Measurements from ENCODE around the gene AKAP8L.

DNA sequence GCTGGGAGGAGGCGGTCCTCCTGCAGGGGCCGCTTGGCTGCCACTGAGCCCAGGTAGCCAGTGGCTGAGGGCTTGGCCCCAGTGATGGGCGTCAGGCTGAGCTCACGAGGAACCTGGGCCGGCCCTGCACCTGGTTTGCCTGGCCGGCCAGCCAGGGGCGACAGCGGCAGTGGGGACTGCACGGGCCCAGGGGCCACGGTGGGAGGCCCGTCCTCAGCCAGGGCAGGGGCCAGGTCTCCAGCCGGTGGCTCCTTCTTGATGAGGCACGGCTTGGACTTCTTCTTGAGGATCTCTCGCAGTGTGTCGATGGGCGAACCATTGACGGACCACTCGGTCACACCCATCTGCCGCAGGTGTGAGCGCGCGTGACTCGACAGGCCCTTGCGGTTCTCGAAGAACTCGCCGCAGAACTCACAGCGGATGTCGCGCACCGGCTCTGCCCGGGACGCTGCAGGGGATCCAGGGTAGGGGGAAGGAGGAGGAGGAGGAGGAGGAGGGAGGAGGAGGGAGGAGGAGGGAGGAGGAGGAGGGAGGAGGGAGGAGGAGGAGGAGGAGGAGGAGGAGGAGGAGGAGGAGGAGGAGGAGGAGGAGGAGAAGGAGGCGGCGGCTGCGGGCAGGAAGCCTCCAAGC, 6.6 kb upstream of the AKAP8L start:
- TF ChIP-seq POLR2AphosphoS5 (IDR thresholded peaks at IDR 0.05; ENCODE audit: control insufficient read depth, insufficient read depth, low read depth, low read length) (no peak), EHMT2 (IDR thresholded peaks at IDR 0.05) (no peak), POLR2A (conservative IDR thresholded peaks at IDR 0.05) (no peak), TRIM24 (IDR thresholded peaks at IDR 0.05) (no peak), JUND (IDR thresholded peaks at IDR 0.05; ENCODE audit: borderline replicate concordance, low read depth, low read length) (no peak), JUND (tag; IDR thresholded peaks at IDR 0.05; ENCODE audit: borderline replicate concordance, low read depth, low read length) (no peak), PHB2 (IDR thresholded peaks at IDR 0.05; ENCODE audit: low read depth) (no peak), ZNF444 (CRISPR knock-in tag; IDR thresholded peaks at IDR 0.05) (no peak), NUFIP1 (IDR thresholded peaks at IDR 0.05; ENCODE audit: partially characterized antibody) (no peak)
- TF ChIP-seq, protein P1, sequence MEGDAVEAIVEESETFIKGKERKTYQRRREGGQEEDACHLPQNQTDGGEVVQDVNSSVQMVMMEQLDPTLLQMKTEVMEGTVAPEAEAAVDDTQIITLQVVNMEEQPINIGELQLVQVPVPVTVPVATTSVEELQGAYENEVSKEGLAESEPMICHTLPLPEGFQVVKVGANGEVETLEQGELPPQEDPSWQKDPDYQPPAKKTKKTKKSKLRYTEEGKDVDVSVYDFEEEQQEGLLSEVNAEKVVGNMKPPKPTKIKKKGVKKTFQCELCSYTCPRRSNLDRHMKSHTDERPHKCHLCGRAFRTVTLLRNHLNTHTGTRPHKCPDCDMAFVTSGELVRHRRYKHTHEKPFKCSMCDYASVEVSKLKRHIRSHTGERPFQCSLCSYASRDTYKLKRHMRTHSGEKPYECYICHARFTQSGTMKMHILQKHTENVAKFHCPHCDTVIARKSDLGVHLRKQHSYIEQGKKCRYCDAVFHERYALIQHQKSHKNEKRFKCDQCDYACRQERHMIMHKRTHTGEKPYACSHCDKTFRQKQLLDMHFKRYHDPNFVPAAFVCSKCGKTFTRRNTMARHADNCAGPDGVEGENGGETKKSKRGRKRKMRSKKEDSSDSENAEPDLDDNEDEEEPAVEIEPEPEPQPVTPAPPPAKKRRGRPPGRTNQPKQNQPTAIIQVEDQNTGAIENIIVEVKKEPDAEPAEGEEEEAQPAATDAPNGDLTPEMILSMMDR (IDR thresholded peaks at IDR 0.05 in 2 of 3, conservative IDR thresholded peaks at IDR 0.05 in 1 of 3; ENCODE audit: insufficient read depth in 2 of 3, low read depth in 1 of 3, low read length in 3 of 3) = no peak
- TF ChIP-seq, protein P2, sequence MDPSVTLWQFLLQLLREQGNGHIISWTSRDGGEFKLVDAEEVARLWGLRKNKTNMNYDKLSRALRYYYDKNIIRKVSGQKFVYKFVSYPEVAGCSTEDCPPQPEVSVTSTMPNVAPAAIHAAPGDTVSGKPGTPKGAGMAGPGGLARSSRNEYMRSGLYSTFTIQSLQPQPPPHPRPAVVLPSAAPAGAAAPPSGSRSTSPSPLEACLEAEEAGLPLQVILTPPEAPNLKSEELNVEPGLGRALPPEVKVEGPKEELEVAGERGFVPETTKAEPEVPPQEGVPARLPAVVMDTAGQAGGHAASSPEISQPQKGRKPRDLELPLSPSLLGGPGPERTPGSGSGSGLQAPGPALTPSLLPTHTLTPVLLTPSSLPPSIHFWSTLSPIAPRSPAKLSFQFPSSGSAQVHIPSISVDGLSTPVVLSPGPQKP (CRISPR knock-in tag; IDR thresholded peaks at IDR 0.05) = no peak
- TF ChIP-seq, protein P3, sequence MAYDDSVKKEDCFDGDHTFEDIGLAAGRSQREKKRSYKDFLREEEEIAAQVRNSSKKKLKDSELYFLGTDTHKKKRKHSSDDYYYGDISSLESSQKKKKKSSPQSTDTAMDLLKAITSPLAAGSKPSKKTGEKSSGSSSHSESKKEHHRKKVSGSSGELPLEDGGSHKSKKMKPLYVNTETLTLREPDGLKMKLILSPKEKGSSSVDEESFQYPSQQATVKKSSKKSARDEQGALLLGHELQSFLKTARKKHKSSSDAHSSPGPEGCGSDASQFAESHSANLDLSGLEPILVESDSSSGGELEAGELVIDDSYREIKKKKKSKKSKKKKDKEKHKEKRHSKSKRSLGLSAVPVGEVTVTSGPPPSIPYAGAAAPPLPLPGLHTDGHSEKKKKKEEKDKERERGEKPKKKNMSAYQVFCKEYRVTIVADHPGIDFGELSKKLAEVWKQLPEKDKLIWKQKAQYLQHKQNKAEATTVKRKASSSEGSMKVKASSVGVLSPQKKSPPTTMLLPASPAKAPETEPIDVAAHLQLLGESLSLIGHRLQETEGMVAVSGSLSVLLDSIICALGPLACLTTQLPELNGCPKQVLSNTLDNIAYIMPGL (CRISPR knock-in tag; IDR thresholded peaks at IDR 0.05) = no peak
